Endothelial cell of umbilical vein (primary cell): ENCODE measurements around the gene NR3C2. TPM values are rescaled to one million over a fixed set of nuclear protein-coding genes. Genes with fewer than 3 reads are reported as not detected.

Experiments used
- BruUV-seq: library from RNA; stranded (reverse); fragments of 400-500 nt; replicated peaks from 2 replicates; lab custom pipeline; 2021; lab: Mats Ljungman, UMichigan
- CTCF ChIA-PET: fragments of 300-600, 350-600 bp; sonication (Branson Sonifier 250); formaldehyde crosslinking; loops from one replicate; lab custom pipeline; 2021; ENCODE audit warnings: antibody characterized with exemption, inconsistent platforms; lab: Charles Lee
- POLR2A ChIA-PET: fragments of 300-600, 350-600 bp; sonication (Branson Sonifier 250); formaldehyde crosslinking; loops from one replicate; lab custom pipeline; 2021; ENCODE audit warnings: antibody characterized with exemption, inconsistent platforms; lab: Charles Lee
- DNase-seq: peaks from one replicate; pipeline ENCODE4 v3.0.0-alpha.2; 2011; ENCODE audit warnings: low read depth, low spot score
- FAIRE-seq: peaks from 2 replicates; lab custom pipeline; 2011; peaks lifted over from hg19 to GRCh38; lab: Jason Lieb, UNC
- H2AFZ ChIP-seq: 2 replicates; pipeline ENCODE4 v1.6.0; 2012; ENCODE audit warnings: low read depth, low read length, control low read depth, inconsistent platforms
- H3K27ac ChIP-seq: 2 replicates; pipeline ENCODE4 v1.5.1; 2011; ENCODE audit warnings: low read depth, mild to moderate bottlenecking, control low read depth, low read length, moderate library complexity; ENCODE audit not compliant: insufficient read depth
- H3K27me3 ChIP-seq, 2 experiments: 2 replicates each; pipeline versions ENCODE4 v1.6.0 to v1.6.1; 2011; ENCODE audit warnings: low read length in 2 of 2, mixed read lengths in 1 of 2; ENCODE audit not compliant: control insufficient read depth in 2 of 2, insufficient read depth in 2 of 2
- H3K36me3 ChIP-seq, 2 experiments: 2 replicates in 1 of 2; 3 replicates in 1 of 2; pipeline ENCODE4 v1.5.1; 2011; ENCODE audit warnings: low read length in 2 of 2, mild to moderate bottlenecking in 1 of 2, moderate library complexity in 1 of 2; ENCODE audit not compliant: control insufficient read depth in 2 of 2, insufficient read depth in 2 of 2; ENCODE audit errors: extremely low read depth in 1 of 2
- H3K4me1 ChIP-seq: 3 replicates; pipeline ENCODE4 v1.5.1; 2011; ENCODE audit warnings: mild to moderate bottlenecking, low read length; ENCODE audit not compliant: control insufficient read depth, insufficient read depth; ENCODE audit errors: extremely low read depth
- H3K4me2 ChIP-seq: 2 replicates; pipeline ENCODE4 v1.6.1; 2011; ENCODE audit warnings: low read length, control low read depth, mixed read lengths; ENCODE audit not compliant: insufficient read depth
- H3K4me3 ChIP-seq, 3 experiments: fragments of 200-600 bp in 1 of 3; sonication (generic), shearing (Covaris generic) in 1 of 3; replicated peaks in 1 of 3; 2 replicates each; pipeline ENCODE4 v1.5.1; 2011 to 2016; ENCODE audit warnings: control low read depth in 3 of 3, low read length in 3 of 3, mild to moderate bottlenecking in 2 of 3, inconsistent platforms in 1 of 3, low read depth in 1 of 3, moderate library complexity in 1 of 3; ENCODE audit not compliant: insufficient read depth in 1 of 3
- H3K79me2 ChIP-seq: 2 replicates; pipeline ENCODE4 v1.6.0; 2012; ENCODE audit warnings: low read length, inconsistent platforms; ENCODE audit not compliant: control insufficient read depth, insufficient read depth
- H3K9ac ChIP-seq: replicated peaks from 2 replicates; pipeline ENCODE3; 2011; ENCODE audit warnings: low read length, control low read depth; ENCODE audit not compliant: insufficient read depth; ENCODE audit errors: extremely low read depth
- H3K9me1 ChIP-seq: replicated peaks from 3 replicates; pipeline ENCODE4 v1.6.0; 2011; ENCODE audit warnings: mild to moderate bottlenecking, low read length; ENCODE audit not compliant: control insufficient read depth, insufficient read depth; ENCODE audit errors: extremely low read depth
- H3K9me3 ChIP-seq: replicated peaks from 2 replicates; pipeline ENCODE4 v1.5.1; 2012; ENCODE audit warnings: low read length, inconsistent platforms; ENCODE audit not compliant: control insufficient read depth, insufficient read depth
- H4K20me1 ChIP-seq: replicated peaks from 2 replicates; pipeline ENCODE3; 2011; ENCODE audit warnings: mild to moderate bottlenecking, low read length; ENCODE audit not compliant: control insufficient read depth, insufficient read depth; ENCODE audit errors: extremely low read depth
- CTCF ChIP-seq, 2 donors: IDR thresholded peaks; 1 replicate in 1 of 2; 2 replicates in 1 of 2; pipeline ENCODE4 v1.5.1; 2011; ENCODE audit warnings: low read length in 2 of 2, mild to moderate bottlenecking in 2 of 2, moderate library complexity in 2 of 2, control low read depth in 1 of 2, inconsistent platforms in 1 of 2, low read depth in 1 of 2; ENCODE audit not compliant: insufficient read depth in 1 of 2; ENCODE audit errors: extremely low read depth in 1 of 2
- EZH2 ChIP-seq: IDR thresholded peaks from 2 replicates; pipeline ENCODE4 v1.6.1; 2012; ENCODE audit warnings: borderline replicate concordance, low read depth, mild to moderate bottlenecking, moderate library complexity, low read length, inconsistent platforms; ENCODE audit not compliant: severe bottlenecking
- FOS ChIP-seq: IDR thresholded peaks from 2 replicates; pipeline ENCODE4 v1.6.1; 2011; ENCODE audit warnings: mild to moderate bottlenecking, low read length, moderate library complexity, borderline replicate concordance; ENCODE audit not compliant: insufficient read depth
- GATA2 ChIP-seq: IDR thresholded peaks from 2 replicates; pipeline ENCODE4 v1.7.0; 2011; ENCODE audit warnings: low read depth, mild to moderate bottlenecking, moderate library complexity, mixed read lengths, low read length; ENCODE audit not compliant: insufficient read length, insufficient read depth
- JUN ChIP-seq: IDR thresholded peaks from 2 replicates; pipeline ENCODE4 v1.6.1; 2011; ENCODE audit warnings: borderline replicate concordance, low read depth; ENCODE audit not compliant: insufficient read length, insufficient read depth
- MAX ChIP-seq: IDR thresholded peaks from 2 replicates; pipeline ENCODE4 v1.6.1; 2011; ENCODE audit not compliant: insufficient read depth, insufficient read length
- MYC ChIP-seq: IDR thresholded peaks from one replicate; pipeline ENCODE4 v1.6.1; 2011; ENCODE audit warnings: mild to moderate bottlenecking, low read depth, low read length
- POLR2A ChIP-seq: IDR thresholded peaks from 2 replicates; pipeline ENCODE4 v1.6.1; 2012; ENCODE audit warnings: low read depth, mild to moderate bottlenecking, control low read depth, low read length
- POLR2AphosphoS5 ChIP-seq: IDR thresholded peaks from 2 replicates; pipeline ENCODE4 v1.6.1; 2012; ENCODE audit warnings: low read depth, mild to moderate bottlenecking, control low read depth, low read length, moderate library complexity; ENCODE audit not compliant: insufficient read depth
- dilution Hi-C: fragments of 300-500 bp; cut with MboI; formaldehyde crosslinking; loops from one replicate; pipeline ENCODE4 v1.15.0; 2019; ENCODE audit warnings: low sequenced_read_pairs; ENCODE audit not compliant: extremely low pct_ligation_motif_present
- intact Hi-C: fragments of 100-400 bp; cut with micrococcal nuclease; formaldehyde crosslinking; loops from one replicate; pipeline ENCODE4 v1.10.0; 2022
- polyA plus RNA-seq, 4 experiments: library from polyadenylated mRNA; depleted of rRNA in 3 of 4; stranded (reverse) in 3 of 4; unstranded in 1 of 4; fragments of >200 nt; gene quantifications; 2 replicates each; pipeline versions ENCODE4 v1.2.1 to v1.2.3, GENCODE V29; 2011 to 2012; ENCODE audit warnings: missing spikeins in 1 of 4
- total RNA-seq: library from RNA; stranded (reverse); gene quantifications from 2 replicates; pipeline ENCODE4 v1.2.3, GENCODE V29; 2021

NR3C2 gene
- total and polyA plus RNA-seq, 2 donors (not counting 3 experiments of a cell fraction or from before 2014, with no cell fraction given), result 4.8 to 16.4 TPM

GRCh38 chr4:148453833-148454232 is 11.6 kb upstream of the NR3C2 start:
- intact Hi-C loops (no loop called here), dilution Hi-C loops (no loop called here)
- TF ChIP-seq JUN (no peak), CTCF (IDR thresholded peaks at IDR 0.05; ENCODE audit: extremely low read depth in 1 of 2, insufficient read depth in 1 of 2, low read depth in 1 of 2, low read length in 2 of 2) (no peak), FOS (no peak), GATA2 (no peak), POLR2A (no peak), MAX (no peak), MYC (no peak), EZH2 (no peak), POLR2AphosphoS5 (no peak)
- FAIRE-seq (no peak), DNase-seq (no peak)
- Histone ChIP-seq H3K27ac (no peak overlapping the region), H3K4me2 (no peak overlapping the region), H3K4me3 (no peak overlapping the region), H2AFZ (no peak overlapping the region), H3K27me3 (no peaks in the 10 kb centered on the region), H3K36me3 (no peaks in the 10 kb centered on the region), H3K9me1 (no peaks in the 10 kb centered on the region), H4K20me1 (no peaks in the 10 kb centered on the region), H3K9me3 (no peaks in the 10 kb centered on the region), H3K79me2 (no peaks in the 10 kb centered on the region), H3K4me1 (no peaks in the 10 kb centered on the region), H3K9ac (no peak overlapping the region)
- BruUV-seq, result no TSS peak
- ChIA-PET POLR2A (no interaction called here), CTCF (no interaction called here)
